GM19328 (cell line): Measurements from ENCODE around the gene TRAPPC5.

Experiments
- ATAC-seq: cut with Tn5 transposase; IDR thresholded peaks from one replicate; pipeline ENCODE4 v1.9.1; 2021; ENCODE audit warnings: mild to moderate bottlenecking, moderate library complexity; ENCODE audit not compliant: unreplicated experiment

The TRAPPC5 gene

GRCh38 chr19:7674010-7675005 is 6.3 kb upstream of the TRAPPC5 start:
- ATAC-seq = no peak

GRCh38 chr19:7676376-7676775 is 4.3 kb upstream of the TRAPPC5 start:
- no peak for ATAC-seq

- ATAC-seq = no peak
Measured at GRCh38 chr19:7676854-7677253, 3.8 kb upstream of the TRAPPC5 start, which contains the start of gene MCEMP1. TSS of gene MCEMP1 (plus strand) at chr19:7677090. CDS start at chr19:7677121, 31 bp downstream.

GRCh38 chr19:7677669-7678311 is 2.8 kb upstream of the TRAPPC5 start:
- no peak for ATAC-seq

- no peak for ATAC-seq
Measured at GRCh38 chr19:7678971-7679751, 1.5 kb upstream of the TRAPPC5 start.

- no peak for ATAC-seq
Measured at GRCh38 chr19:7679771-7680605, 645 bp upstream of the TRAPPC5 start.

- no peak for ATAC-seq
Measured at GRCh38 chr19:7681340-7682174, 924 bp downstream of the TRAPPC5 start.

GRCh38 chr19:7682175-7682855 is 1.7 kb downstream of the TRAPPC5 start:
- no peak for ATAC-seq

GRCh38 chr19:7685546-7686445 is 5.2 kb downstream of the TRAPPC5 start:
- ATAC-seq = no peak

GRCh38 chr19:7687177-7687576 is 6.5 kb downstream of the TRAPPC5 start:
- ATAC-seq = no peak

- ATAC-seq = no peak
Measured at GRCh38 chr19:7689165-7689564, 8.5 kb downstream of the TRAPPC5 start.

- ATAC-seq = no peak
Measured at GRCh38 chr19:7690779-7691258, 10.2 kb downstream of the TRAPPC5 start.

- no peak for ATAC-seq
Measured at GRCh38 chr19:7691497-7691896, 10.9 kb downstream of the TRAPPC5 start.

GRCh38 chr19:7692417-7693088 is 11.9 kb downstream of the TRAPPC5 start:
- no peak for ATAC-seq

- no peak for ATAC-seq
Measured at GRCh38 chr19:7694499-7694898, 13.9 kb downstream of the TRAPPC5 start.

GRCh38 chr19:7697721-7698287 is 17.2 kb downstream of the TRAPPC5 start:
- no peak for ATAC-seq

- ATAC-seq = no peak
Measured at GRCh38 chr19:7698583-7698982, 17.9 kb downstream of the TRAPPC5 start.
